Pulmonary artery endothelial cell (primary cell): ENCODE results near the gene PTMA. TPM values are rescaled to one million over a fixed set of nuclear protein-coding genes. Genes with fewer than 3 reads are reported as not detected.

Experiments
- DNase-seq: peaks from one replicate; pipeline ENCODE4 v3.0.0-alpha.2; 2011; ENCODE audit warnings: low read depth, low spot score
- total RNA-seq: library from RNA; depleted of rRNA; stranded (reverse); fragments of >200 nt; gene quantifications from 2 replicates; pipeline ENCODE4 v1.2.3, GENCODE V29; 2014

PTMA gene
- total RNA-seq, 1 donor from 2014 or later = 1,274 TPM

GRCh38 chr2:231676243-231676642 lies 32.1 kb upstream of the PTMA start:
- no peak for DNase-seq

- DNase-seq = no peak
Measured at GRCh38 chr2:231677632-231678104, 30.7 kb upstream of the PTMA start.

GRCh38 chr2:231679908-231680284 lies 28.4 kb upstream of the PTMA start:
- DNase-seq = no peak

GRCh38 chr2:231680285-231680991 lies 27.9 kb upstream of the PTMA start:
- DNase-seq = no peak

- no peak for DNase-seq
Measured at GRCh38 chr2:231680992-231681852, 27.1 kb upstream of the PTMA start.

GRCh38 chr2:231682603-231683291 lies 25.6 kb upstream of the PTMA start:
- DNase-seq = no peak

GRCh38 chr2:231683292-231684235 lies 24.8 kb upstream of the PTMA start:
- no peak for DNase-seq

GRCh38 chr2:231684314-231685223 lies 23.8 kb upstream of the PTMA start:
- DNase-seq = no peak

GRCh38 chr2:231685349-231686191 lies 22.8 kb upstream of the PTMA start:
- DNase-seq = no peak

GRCh38 chr2:231686192-231687100 lies 21.9 kb upstream of the PTMA start:
- DNase-seq = no peak

GRCh38 chr2:231687133-231687852 lies 21.0 kb upstream of the PTMA start:
- no peak for DNase-seq

- DNase-seq = no peak
Measured at GRCh38 chr2:231687961-231688360, 20.4 kb upstream of the PTMA start.

- no peak for DNase-seq
Measured at GRCh38 chr2:231688719-231689118, 19.6 kb upstream of the PTMA start.

- DNase-seq = no peak
Measured at GRCh38 chr2:231689124-231689893, 19.0 kb upstream of the PTMA start.

- DNase-seq = no peak
Measured at GRCh38 chr2:231691251-231691772, 17.0 kb upstream of the PTMA start.

- DNase-seq = no peak
Measured at GRCh38 chr2:231692847-231693246, 15.5 kb upstream of the PTMA start.
